Urinary bladder (tissue), 4 donors: ENCODE results near the gene GPAM. TPM values are rescaled to one million over a fixed set of nuclear protein-coding genes. Genes with fewer than 3 reads are reported as not detected.
"Not testable (repeated sequence)": the region's sequence is repeated elsewhere in the genome, so short reads cannot be mapped to it uniquely, and the experiment has no call there.

Experiments
- DNase-seq: peaks from one replicate; pipeline ENCODE4 v3.0.0-alpha.2; 2015; ENCODE audit errors: extremely low spot score
- H3K27ac ChIP-seq: one replicate; pipeline ENCODE4 v1.5.1; 2013; ENCODE audit warnings: low read depth, mild to moderate bottlenecking, moderate library complexity
- H3K36me3 ChIP-seq: one replicate; pipeline ENCODE4 v1.6.1; 2013; ENCODE audit warnings: mild to moderate bottlenecking, moderate library complexity; ENCODE audit not compliant: insufficient read depth
- H3K4me1 ChIP-seq: one replicate; pipeline ENCODE4 v1.6.1; 2013; ENCODE audit warnings: mild to moderate bottlenecking, moderate library complexity; ENCODE audit not compliant: insufficient read depth
- H3K4me3 ChIP-seq: one replicate; pipeline ENCODE4 v1.5.1; 2013; ENCODE audit warnings: low read depth, low read length
- WGBS: extraction: QIAGEN DNeasy Blood & Tissue Kit; methylation state at CpG from one replicate; pipeline ENCODE4 v1.1.7; 2013; 5-methylcytosine and 5-hydroxymethylcytosine counted together
- polyA plus RNA-seq: library from polyadenylated mRNA; stranded (reverse); fragments of 200-250 nt; gene quantifications from one replicate; pipeline ENCODE4 v1.2.3, GENCODE V29; 2013
- total RNA-seq: library from RNA; depleted of rRNA; stranded (reverse); fragments of >200 nt; gene quantifications from one replicate; pipeline ENCODE4 v1.2.3, GENCODE V29; 2014
- donor health status: healthy with polysubstance abuse.
- donor health status: healthy.

The GPAM gene
- total and polyA plus RNA-seq, 2 donors: 24.9 to 29.0 TPM

GRCh38 chr10:112124866-112125265, 58.7 kb downstream of the GPAM start:
- Histone ChIP-seq H3K4me1 (no peaks in the 10 kb centered on the region), H3K4me3 (no peak overlapping the region)
- WGBS: 92% methylated on average over 3 of the region's 3 CpGs

DNA sequence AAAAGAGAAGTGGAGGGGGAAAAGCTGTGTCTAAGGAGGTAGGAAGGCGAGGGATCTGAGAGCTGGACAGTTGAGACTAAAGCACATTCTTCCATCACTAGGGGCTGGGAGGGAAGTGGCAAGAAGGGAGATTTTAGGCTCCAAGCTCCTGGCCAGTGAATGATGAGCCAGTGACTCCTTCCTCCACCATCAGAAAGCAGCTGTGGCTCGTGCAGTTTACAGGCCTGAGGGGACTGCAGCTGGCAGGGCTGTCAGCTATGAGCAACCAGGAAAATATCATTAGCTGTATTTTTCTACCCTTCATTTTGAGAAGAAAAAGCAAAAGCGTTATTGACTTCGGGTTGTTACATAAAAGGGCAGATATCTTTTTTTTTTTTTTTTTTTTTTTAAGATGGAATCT, 60.7 kb downstream of the GPAM start:
- Histone ChIP-seq H3K4me3 (no peak overlapping the region), H3K36me3 (no peaks in the 10 kb centered on the region), H3K27ac (no peak overlapping the region), H3K4me1 (no peaks in the 10 kb centered on the region)
- 54% methylated on average over 4 of the region's 4 CpGs for WGBS
- no peak for DNase-seq

More at GRCh38 chr10:112124866-112125265, 58.7 kb downstream of the GPAM start:
- H3K27ac ChIP-seq: no peak overlapping the region
- DNase-seq: no peak
- no peaks in the 10 kb centered on the region for H3K36me3 ChIP-seq

DNA sequence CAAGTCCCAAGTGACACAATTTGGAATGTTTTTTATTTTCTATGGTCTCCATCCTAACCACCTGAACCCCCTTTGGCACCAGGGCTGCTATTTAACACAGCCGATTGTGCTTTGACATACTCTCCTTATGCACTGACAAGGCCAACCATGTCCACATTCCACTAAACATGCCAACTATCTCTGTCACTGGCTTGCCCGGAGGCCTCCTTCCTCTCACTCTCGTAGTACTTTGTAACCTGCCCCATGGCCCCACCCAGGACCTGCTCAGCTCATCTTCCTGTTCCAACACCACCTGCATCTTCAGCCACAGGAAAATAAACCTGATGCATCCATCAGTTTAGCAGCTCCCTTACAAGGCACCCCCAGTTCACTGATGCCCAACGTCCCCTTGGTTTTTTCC, 63.1 kb downstream of the GPAM start:
- DNase-seq: no peak
- WGBS: 88% methylated on average over 4 of the region's 4 CpGs
- Histone ChIP-seq H3K36me3 (no peaks in the 10 kb centered on the region), H3K4me1 (no peaks in the 10 kb centered on the region), H3K27ac (no peak overlapping the region), H3K4me3 (no peak overlapping the region)

DNA sequence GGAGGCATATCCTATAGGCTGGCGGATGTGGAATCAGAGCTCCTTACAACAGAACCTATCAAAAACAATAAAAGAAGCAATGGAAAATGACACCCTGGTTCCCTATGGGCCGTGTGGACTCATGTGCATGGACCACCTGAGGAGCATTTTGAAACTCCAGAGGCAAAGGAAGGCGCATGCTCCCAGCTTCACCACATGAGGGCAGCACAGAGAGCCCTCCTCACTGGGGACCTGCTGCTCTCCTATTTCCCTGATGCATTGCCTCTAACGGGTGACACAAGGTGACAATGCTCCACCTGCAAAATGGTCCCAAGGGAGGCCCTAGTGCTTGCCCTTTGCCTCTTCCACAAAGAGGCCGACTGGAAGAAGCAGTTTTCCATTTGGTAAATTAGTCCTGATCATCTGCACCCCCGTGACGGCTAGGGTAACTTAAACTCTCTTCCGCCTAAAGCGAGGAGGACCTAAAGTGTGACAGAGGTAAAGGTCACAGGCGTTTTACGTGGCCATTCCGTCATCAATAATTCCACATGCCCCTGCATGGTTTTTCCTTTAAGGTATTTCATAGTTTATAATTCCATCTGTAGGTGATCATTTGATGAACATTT, 67.7 kb downstream of the GPAM start:
- Histone ChIP-seq H3K27ac (no peak overlapping the region), H3K36me3 (no peaks in the 10 kb centered on the region), H3K4me3 (no peak overlapping the region), H3K4me1 (no peaks in the 10 kb centered on the region)
- 67% methylated on average over 12 of the region's 12 CpGs for WGBS
- no peak for DNase-seq

DNA sequence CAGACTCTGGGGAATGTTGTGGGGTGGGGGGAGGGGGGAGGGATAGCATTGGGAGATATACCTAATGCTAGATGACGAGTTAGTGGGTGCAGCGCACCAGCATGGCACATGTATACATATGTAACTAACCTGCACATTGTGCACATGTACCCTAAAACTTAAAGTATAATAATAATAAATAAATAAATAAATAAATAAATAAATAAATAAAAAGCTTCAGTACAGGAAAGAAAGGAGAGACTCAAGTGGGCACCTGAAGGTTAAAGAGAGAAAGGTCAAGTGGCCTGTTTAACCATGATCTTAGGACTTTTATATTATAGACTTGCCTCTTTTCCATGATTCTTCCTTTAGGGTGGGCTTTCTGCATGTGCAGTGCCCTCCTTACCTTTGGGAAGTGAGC, 73.8 kb downstream of the GPAM start:
- WGBS: 82% methylated on average over 2 of the region's 2 CpGs
- H3K36me3 ChIP-seq, H3K4me1 ChIP-seq, H3K4me3 ChIP-seq, DNase-seq, H3K27ac ChIP-seq: not testable (repeated sequence)

Other genes starting within 250 kb of the GPAM start
- gene TECTB, start 99.6 kb upstream of the GPAM start, total RNA-seq: not detected
- not detected for gene TECTB, start 99.6 kb upstream of the GPAM start, polyA plus RNA-seq
- gene ACSL5, start 190.4 kb upstream of the GPAM start, total RNA-seq: 38.8 TPM
- gene ACSL5, start 190.4 kb upstream of the GPAM start, polyA plus RNA-seq: 20.2 TPM